Jurkat, Clone E6-1 (cell line): ENCODE measurements around the gene ZNF587B.
"Not testable (repeated sequence)": the region's sequence is repeated elsewhere in the genome, so short reads cannot be mapped to it uniquely, and the experiment has no call there.

ENCODE experiments used
- DNase-seq: peaks from one replicate; pipeline ENCODE4 v3.0.0-alpha.2; 2011; ENCODE audit warnings: low read depth, low spot score
- H3K4me3 ChIP-seq: 2 replicates; pipeline ENCODE4 v1.5.1; 2011; ENCODE audit warnings: mild to moderate bottlenecking, low read length, control low read depth, moderate library complexity

The ZNF587B gene

GRCh38 chr19:57816652-57817051 is 13.4 kb upstream of the ZNF587B start:
- no peak for DNase-seq
- H3K4me3 ChIP-seq, result no peak overlapping the region

- DNase-seq, result no peak
- no peak overlapping the region for H3K4me3 ChIP-seq
These were observed 12.1 kb upstream of the ZNF587B start for GRCh38 chr19:57817976-57818375.

- DNase-seq, result no peak
- H3K4me3 ChIP-seq, result no peak overlapping the region
These were observed 11.7 kb upstream of the ZNF587B start for GRCh38 chr19:57818378-57818777.

GRCh38 chr19:57819475-57820148 is 10.5 kb upstream of the ZNF587B start:
- peak overlapping the region; percentile 78 for H3K4me3 ChIP-seq
- peak; percentile 92 for DNase-seq

GRCh38 chr19:57820599-57820998 is 9.5 kb upstream of the ZNF587B start:
- H3K4me3 ChIP-seq, result peak overlapping the region; percentile 78
- DNase-seq, result no peak

DNA sequence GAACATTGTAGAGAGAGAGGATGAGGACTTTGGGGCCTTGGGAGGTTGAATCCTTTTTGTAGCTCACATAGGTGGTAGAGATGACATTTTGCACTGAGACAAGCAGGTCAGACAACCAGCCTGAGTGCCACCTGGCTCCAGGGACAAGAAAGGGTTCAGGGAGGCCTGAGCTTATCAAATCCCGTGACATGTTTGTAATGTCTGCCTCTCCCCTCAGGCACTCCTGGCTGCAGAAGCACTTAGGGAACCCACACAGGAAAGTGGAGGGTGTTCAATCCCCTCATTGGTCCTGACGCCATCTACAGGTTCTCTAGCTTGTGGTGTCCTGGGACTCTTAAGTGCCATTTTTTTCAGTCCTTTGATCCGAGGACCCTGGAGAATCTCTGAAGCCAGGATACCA is 9.0 kb upstream of the ZNF587B start:
- DNase-seq, result peak; percentile 45
- H3K4me3 ChIP-seq, result peak overlapping the region; percentile 78; the same call in 1 of the 2 replicates

DNA sequence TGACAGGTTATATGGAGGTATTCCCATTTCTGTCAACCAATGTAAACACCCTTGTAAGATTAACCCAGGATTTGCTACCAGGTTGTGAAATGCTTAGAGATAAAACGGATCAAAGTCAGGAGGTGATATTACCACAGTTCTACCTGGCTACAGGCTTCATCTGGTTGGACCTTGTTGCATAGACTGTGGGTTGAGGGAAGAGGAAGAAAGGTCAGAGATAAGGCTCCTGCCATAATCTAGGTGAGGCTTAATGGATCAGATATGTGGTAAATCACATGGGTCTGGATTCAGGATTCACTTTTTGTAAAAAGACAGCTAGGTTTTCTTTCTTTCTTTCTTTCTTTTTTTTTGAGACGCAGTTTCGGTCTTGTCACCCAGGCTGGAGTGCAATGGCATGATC is 8.6 kb upstream of the ZNF587B start:
- DNase-seq, H3K4me3 ChIP-seq: not testable (repeated sequence)

GRCh38 chr19:57823155-57823554 is 6.9 kb upstream of the ZNF587B start:
- not testable (repeated sequence) for DNase-seq, H3K4me3 ChIP-seq

GRCh38 chr19:57823608-57824007 is 6.5 kb upstream of the ZNF587B start:
- not testable (repeated sequence) for H3K4me3 ChIP-seq, DNase-seq

DNA sequence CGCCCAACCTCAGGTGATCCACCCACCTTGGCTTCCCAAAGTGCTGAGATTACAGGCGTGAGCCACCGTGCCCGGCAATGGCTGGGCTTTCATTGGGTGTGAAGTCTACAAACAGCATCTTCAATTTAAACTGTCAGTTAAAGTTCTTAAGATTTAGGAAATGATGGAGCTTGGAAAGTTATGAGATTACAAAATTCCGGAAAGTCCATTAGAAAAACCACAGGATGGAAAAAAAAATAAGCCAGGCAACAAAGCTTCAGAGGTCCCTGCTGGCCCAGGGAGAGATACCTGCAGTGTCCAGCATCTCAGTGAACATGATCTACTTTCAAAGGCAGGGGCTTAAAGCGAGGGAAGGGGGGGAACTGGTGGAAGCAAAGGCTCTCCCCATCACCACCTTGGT is 4.6 kb upstream of the ZNF587B start:
- no peak for DNase-seq
- H3K4me3 ChIP-seq, result no peak overlapping the region

DNA sequence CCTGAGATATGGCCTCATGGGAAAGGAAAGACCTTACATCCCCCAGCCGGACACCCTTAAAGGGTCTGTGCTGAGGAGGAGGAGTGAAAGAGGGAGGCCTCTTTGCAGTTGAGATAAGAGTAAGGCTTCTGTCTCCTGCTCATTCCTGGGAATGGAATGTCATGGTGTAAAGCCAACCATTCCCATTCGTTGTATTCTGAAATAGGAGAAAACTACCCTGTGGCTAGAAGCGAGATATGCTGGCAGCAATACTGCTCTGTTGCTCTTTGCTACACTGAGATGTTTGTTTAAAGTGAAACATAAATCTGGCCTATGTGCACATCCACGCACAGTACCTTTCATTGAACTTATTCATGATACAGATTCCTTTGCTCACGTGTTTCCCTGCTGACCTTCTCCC is 783 bp upstream of the ZNF587B start:
- DNase-seq, result no peak
- H3K4me3 ChIP-seq, result no peak overlapping the region

DNA sequence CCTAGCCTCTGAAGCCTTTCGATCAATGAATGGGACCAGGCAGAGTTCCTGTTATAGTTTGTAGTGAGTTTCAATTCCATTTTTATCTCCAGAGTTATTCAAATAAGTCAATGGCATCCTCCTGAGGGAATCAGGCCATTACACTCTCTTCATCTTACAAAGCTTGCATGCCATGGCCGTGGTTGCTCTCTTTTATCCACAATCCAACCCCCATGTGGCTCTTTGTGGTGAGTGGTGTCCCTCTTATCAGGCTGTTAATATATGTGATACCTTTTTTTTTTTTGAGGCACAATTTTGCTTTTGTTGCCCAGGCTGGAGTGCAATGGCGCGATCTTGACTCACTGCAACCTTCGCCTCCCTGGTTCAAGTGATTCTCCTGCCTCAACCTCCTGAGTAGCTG is 6.9 kb downstream of the ZNF587B start:
- H3K4me3 ChIP-seq, DNase-seq: not testable (repeated sequence)

- DNase-seq, H3K4me3 ChIP-seq: not testable (repeated sequence)
These were observed 8.6 kb downstream of the ZNF587B start for GRCh38 chr19:57838622-57839191.

GRCh38 chr19:57841122-57841763 is 11.1 kb downstream of the ZNF587B start:
- DNase-seq, result no peak
- H3K4me3 ChIP-seq, result no peak overlapping the region

DNA sequence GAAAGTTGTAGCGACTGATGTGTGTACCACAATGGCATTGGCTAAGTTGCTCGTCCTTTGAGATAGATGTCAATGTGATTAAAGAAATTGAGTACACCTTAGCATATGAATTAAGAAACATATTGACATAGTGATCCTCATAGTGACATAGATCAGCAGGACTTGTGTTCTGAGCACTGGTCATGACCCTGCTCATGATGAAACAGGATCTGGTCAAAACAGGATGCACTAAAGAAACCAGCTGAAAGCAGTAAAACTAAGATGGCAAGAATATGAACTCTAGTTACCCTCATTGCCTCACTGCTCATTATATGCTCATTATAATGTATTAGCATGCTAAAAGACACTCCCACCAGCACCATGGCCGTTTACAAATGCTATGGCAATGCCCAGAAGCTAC is 17.1 kb downstream of the ZNF587B start:
- DNase-seq, result not testable (repeated sequence)

GRCh38 chr19:57849162-57849665 is 19.1 kb downstream of the ZNF587B start:
- peak overlapping the region; percentile 79 for H3K4me3 ChIP-seq
- DNase-seq, result not testable (repeated sequence)

More for the DNA sequence above, 17.1 kb downstream of the ZNF587B start:
- H3K4me3 ChIP-seq, result not testable (repeated sequence)

GRCh38 chr19:57849666-57850473 is 19.8 kb downstream of the ZNF587B start, which contains the start of gene ZNF587:
Gene ZNF587 (plus strand): TSS chr19:57849859. CDS start chr19:57850039, 180 bp downstream.
- DNase-seq, result peak; percentile 83
- H3K4me3 ChIP-seq, result peak within 1 kb of the TSS; percentile 79

GRCh38 chr19:57850553-57851017 is 20.5 kb downstream of the ZNF587B start:
- no peak for DNase-seq
- peak overlapping the region; percentile 79 for H3K4me3 ChIP-seq
